Measurements from ENCODE around the gene CPEB2.

Gene CPEB2

GRCh38 chr4:15088394-15089035, 86.2 kb downstream of the CPEB2 start:
- no peak for TF ChIP-seq CTCF (IDR thresholded peaks at IDR 0.05; ENCODE audit: low read depth, low read length, missing control alignments)
- DNase-seq = no peak
- Histone ChIP-seq H3K27me3 (replicated peaks) (no peaks in the 10 kb centered on the region), H3K36me3 (replicated peaks) (no peaks in the 10 kb centered on the region), H3K4me3 (ENCODE audit: low read depth, low read length) (no peak overlapping the region), H3K27ac (no peak overlapping the region)
- in situ Hi-C loops (cut with HindIII; ENCODE audit: low pct_ligation_motif_present, low sequenced_read_pairs) = no loop called here

- no peak for TF ChIP-seq CTCF (IDR thresholded peaks at IDR 0.05; ENCODE audit: low read depth, low read length, missing control alignments)
- Histone ChIP-seq H3K27ac (no peak overlapping the region), H3K4me3 (ENCODE audit: low read depth, low read length) (no peak overlapping the region), H3K27me3 (replicated peaks) (no peaks in the 10 kb centered on the region), H3K36me3 (replicated peaks) (no peaks in the 10 kb centered on the region)
- no peak for DNase-seq
- in situ Hi-C loops (cut with HindIII; ENCODE audit: low pct_ligation_motif_present, low sequenced_read_pairs) = no loop called here
Observed at GRCh38 chr4:15089979-15090378, 87.7 kb downstream of the CPEB2 start.

- Histone ChIP-seq H3K27me3 (replicated peaks) (no peaks in the 10 kb centered on the region), H3K27ac (no peak overlapping the region), H3K36me3 (replicated peaks) (no peaks in the 10 kb centered on the region), H3K4me3 (ENCODE audit: low read depth, low read length) (no peak overlapping the region)
- in situ Hi-C loops (cut with HindIII; ENCODE audit: low pct_ligation_motif_present, low sequenced_read_pairs) = no loop called here
- no peak for DNase-seq
- TF ChIP-seq CTCF (IDR thresholded peaks at IDR 0.05; ENCODE audit: low read depth, low read length, missing control alignments) = no peak
Observed at GRCh38 chr4:15100380-15100779, 98.1 kb downstream of the CPEB2 start.

- H3K36me3 ChIP-seq (replicated peaks) = no peaks in the 10 kb centered on the region
- no peak for DNase-seq
- no peak overlapping the region for H3K27ac ChIP-seq
- H3K4me3 ChIP-seq (ENCODE audit: low read depth, low read length) = no peak overlapping the region
- no peak for TF ChIP-seq CTCF (IDR thresholded peaks at IDR 0.05; ENCODE audit: low read depth, low read length, missing control alignments)
- in situ Hi-C loops (cut with HindIII; ENCODE audit: low pct_ligation_motif_present, low sequenced_read_pairs) = no loop called here
- H3K27me3 ChIP-seq (replicated peaks) = no peaks in the 10 kb centered on the region
Observed at GRCh38 chr4:15100994-15101695, 98.9 kb downstream of the CPEB2 start.

- in situ Hi-C loops (cut with HindIII; ENCODE audit: low pct_ligation_motif_present, low sequenced_read_pairs) = no loop called here
Observed at GRCh38 chr4:15104825-15105224, 102.5 kb downstream of the CPEB2 start.

More at GRCh38 chr4:15104825-15105224, 102.5 kb downstream of the CPEB2 start:
- H3K36me3 ChIP-seq (replicated peaks) = no peaks in the 10 kb centered on the region
- no peak overlapping the region for H3K4me3 ChIP-seq (ENCODE audit: low read depth, low read length)
- no peaks in the 10 kb centered on the region for H3K27me3 ChIP-seq (replicated peaks)
- no peak for TF ChIP-seq CTCF (IDR thresholded peaks at IDR 0.05; ENCODE audit: low read depth, low read length, missing control alignments)
- H3K27ac ChIP-seq = no peak overlapping the region
- peak; percentile 3 for DNase-seq
